GM12878 (cell line): Measurements from ENCODE around the gene ETNK2.

Experiments used
- EED ChIP-seq: sonication (generic); IDR thresholded peaks from 2 replicates; pipeline ENCODE4 v1.6.1; 2016; ENCODE audit warnings: antibody characterized with exemption, low read depth
- EZH2 ChIP-seq: IDR thresholded peaks from 2 replicates; pipeline ENCODE4 v1.6.1; 2012; ENCODE audit warnings: low read depth, mild to moderate bottlenecking, control low read depth, inconsistent platforms, low read length, borderline replicate concordance; ENCODE audit not compliant: control insufficient read depth
- SPI1 ChIP-seq: IDR thresholded peaks from 2 replicates; pipeline ENCODE4 v1.6.1; 2011; ENCODE audit warnings: low read depth, mild to moderate bottlenecking, low read length, moderate library complexity, borderline replicate concordance; ENCODE audit not compliant: insufficient read depth
- TCF3 ChIP-seq: IDR thresholded peaks from 2 replicates; pipeline ENCODE4 v1.6.1; 2012; ENCODE audit warnings: low read depth, mild to moderate bottlenecking, low read length, borderline replicate concordance; ENCODE audit not compliant: insufficient read depth

DNA sequence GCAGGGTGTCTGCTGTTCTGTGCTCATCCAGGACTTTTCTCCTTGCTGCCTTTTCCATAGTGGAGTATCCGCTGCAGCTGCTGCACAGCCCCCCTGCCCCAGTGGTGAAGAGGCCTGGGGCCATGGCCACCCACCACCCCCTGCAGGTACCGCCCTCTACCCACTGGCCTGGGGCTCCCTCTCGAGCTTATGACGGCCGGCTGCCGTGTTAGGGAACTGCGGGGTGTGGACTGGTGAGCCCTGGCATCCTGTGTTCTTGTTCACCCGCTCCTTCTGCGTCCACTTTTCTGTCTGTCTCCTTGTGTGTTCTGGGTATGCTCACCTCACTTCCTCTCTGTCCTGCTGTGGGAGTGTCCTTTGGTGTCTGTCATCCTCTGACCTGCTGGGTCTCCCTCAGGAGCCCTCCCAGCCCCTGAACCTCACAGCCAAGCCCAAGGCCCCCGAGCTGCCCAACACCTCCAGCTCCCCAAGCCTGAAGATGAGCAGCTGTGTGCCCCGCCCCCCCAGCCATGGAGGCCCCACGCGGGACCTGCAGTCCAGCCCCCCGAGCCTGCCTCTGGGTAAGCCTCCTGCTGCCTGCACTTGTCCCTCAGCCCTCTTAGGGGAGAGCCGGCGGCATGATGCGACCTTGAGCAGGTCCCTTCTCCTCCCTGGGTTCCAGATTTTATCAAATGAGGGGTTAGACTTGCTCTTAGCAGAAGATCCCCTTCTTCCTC lies 29.8 kb downstream of the ETNK2 start:
- TF ChIP-seq EED (no peak), SPI1 (no peak), TCF3 (no peak), EZH2 (no peak)
